ENCODE data around the gene ZDHHC4. TPM values are rescaled to one million over a fixed set of nuclear protein-coding genes. Genes with fewer than 3 reads are reported as not detected.

ZDHHC4 gene
- total and polyA plus RNA-seq, 2 of the 13 experiments (the other 11 are each of a cell fraction or from before 2014, with no cell fraction given) = 83.2 to 188 TPM

DNA sequence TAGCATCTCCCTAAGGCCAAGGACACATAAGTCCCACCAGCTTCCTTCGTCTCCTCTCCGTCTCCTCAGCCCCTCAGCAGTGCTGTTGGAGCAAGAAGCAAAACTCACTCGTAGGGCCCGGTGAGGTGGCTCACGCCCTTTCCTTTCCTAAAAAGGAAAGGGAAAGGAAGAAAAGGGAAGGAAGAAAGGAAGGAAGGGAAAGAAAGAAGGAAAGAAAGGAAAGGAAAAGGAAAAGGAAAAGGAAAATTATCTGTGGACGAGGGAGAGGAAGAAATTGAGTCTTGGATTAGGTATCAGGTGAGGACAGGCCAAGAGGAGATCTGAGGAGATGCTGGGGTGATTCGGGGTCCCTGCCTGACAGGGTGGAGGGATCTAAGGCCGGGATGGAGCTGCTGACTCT lies 56.8 kb downstream of the ZDHHC4 start:
- no peak overlapping the region for H3K4me2 ChIP-seq (ENCODE audit: low read depth, low read length)
- no peak overlapping the region for H2AFZ ChIP-seq (ENCODE audit: low read length)
- WGBS (ENCODE audit: low lambda C conversion rate) = 74% methylated on average over 7 of the region's 8 CpGs
- FAIRE-seq = no peak
- 0 out of 5 replicates have a peak, but pooled peaks cover 0 to 1% of the 10 kb centered on the region in 2 experiments for H3K36me3 ChIP-seq (replicated peaks in 1 of 2; ENCODE audit: control insufficient read depth in 1 of 2, insufficient read depth in 2 of 2, low read length in 2 of 2)
- no peak for DNase-seq (ENCODE audit: low spot score)
- ChIA-PET POLR2A (no interaction called here), CTCF (ENCODE audit: low intra/inter-chr PET ratio, low total read pairs) (no interaction called here)
- ATAC-seq = no peak
- H3K79me2 ChIP-seq (ENCODE audit: insufficient read depth, low read length) = peaks cover 11% of the 10 kb centered on the region
- no TSS peak for BruUV-seq (replicated peaks)
- peaks cover 0 to 6% of the 10 kb centered on the region in 2 experiments; a peak in 2 of 5 replicates for H3K27me3 ChIP-seq (ENCODE audit: control insufficient read depth in 1 of 2, insufficient read depth in 2 of 2, low read length in 2 of 2)
- H3K4me3 ChIP-seq (replicated peaks in 1 of 3; ENCODE audit: insufficient read depth in 1 of 3, low read depth in 2 of 3, low read length in 3 of 3) = no peak overlapping the region
- no peaks in the 10 kb centered on the region for H3K9me3 ChIP-seq (ENCODE audit: low read length)
- H3K9ac ChIP-seq (ENCODE audit: insufficient read depth, low read depth, low read length) = no peak overlapping the region
- in situ Hi-C loops (cut with HindIII; ENCODE audit: extremely low pct_ligation_motif_present, low pct_unique_long_range_greater_than_20kb) = no loop called here
- intact Hi-C loops (cut with micrococcal nuclease; ENCODE audit: unreplicated experiment) = no loop called here
- no peaks in the 10 kb centered on the region for H4K20me1 ChIP-seq (ENCODE audit: insufficient read depth, low read length)
- peaks cover 42% of the 10 kb centered on the region for H3K4me1 ChIP-seq (ENCODE audit: insufficient read depth, low read length)
- H3K27ac ChIP-seq (ENCODE audit: extremely low read length, insufficient read depth, low read length) = no peak overlapping the region
- TF ChIP-seq MNT (IDR thresholded peaks at IDR 0.05) = no peak
- TF ChIP-seq SRSF9 (IDR thresholded peaks at IDR 0.05; ENCODE audit: borderline replicate concordance, insufficient read depth, low read depth, low read length, poor library complexity, severe bottlenecking) = no peak
- TF ChIP-seq PBX2 (CRISPR knock-in tag; IDR thresholded peaks at IDR 0.05) = no peak
- no peak for TF ChIP-seq FLYWCH1 (CRISPR knock-in tag; IDR thresholded peaks at IDR 0.05)
- no peak for TF ChIP-seq ZFYVE20 (CRISPR knock-in tag; IDR thresholded peaks at IDR 0.05; ENCODE audit: borderline replicate concordance, low read depth)
- no peak for TF ChIP-seq ZNF264 (CRISPR knock-in tag; IDR thresholded peaks at IDR 0.05)
- TF ChIP-seq SP1 (IDR thresholded peaks at IDR 0.05) = no peak
- no peak for TF ChIP-seq SP1 (CRISPR knock-in tag; IDR thresholded peaks at IDR 0.05)
- TF ChIP-seq ZBTB44 (CRISPR knock-in tag; IDR thresholded peaks at IDR 0.05) = no peak
- no peak for TF ChIP-seq POLR2AphosphoS2 (IDR thresholded peaks at IDR 0.05; ENCODE audit: low read depth, low read length)
- no peak for TF ChIP-seq ZNF709 (CRISPR knock-in tag; IDR thresholded peaks at IDR 0.05)
- no peak for TF ChIP-seq ZNF234 (CRISPR knock-in tag; conservative IDR thresholded peaks at IDR 0.05)
- TF ChIP-seq BCLAF1 (IDR thresholded peaks at IDR 0.05) = no peak
- no peak for TF ChIP-seq KDM5B (CRISPR knock-in tag; IDR thresholded peaks at IDR 0.05; ENCODE audit: borderline replicate concordance)
